ENCODE data around the gene ST8SIA3.

ST8SIA3 gene

GRCh38 chr18:57362714-57363113 lies 10.4 kb downstream of the ST8SIA3 start:
- H3K18ac ChIP-seq (ENCODE audit: low read depth in 1 of 2, low read length in 2 of 2), result no peak overlapping the region
- no peaks in the 10 kb centered on the region for H3K79me1 ChIP-seq (replicated peaks; ENCODE audit: low read length, poor library complexity, severe bottlenecking)
- no peak overlapping the region for H3K4me3 ChIP-seq (ENCODE audit: insufficient read depth in 1 of 2, low read depth in 1 of 2, low read length in 2 of 2)
- no peaks in the 10 kb centered on the region for H3K4me1 ChIP-seq (ENCODE audit: control insufficient read depth, insufficient read depth, low read depth, low read length)
- no peak overlapping the region for H3K4ac ChIP-seq (ENCODE audit: low read depth in 1 of 2, low read length in 2 of 2)
- no peak overlapping the region for H3K14ac ChIP-seq (ENCODE audit: low read length in 2 of 2)
- no peaks in the 10 kb centered on the region for H3K36me3 ChIP-seq (ENCODE audit: control insufficient read depth in 1 of 2, insufficient read depth in 2 of 2, low read depth in 1 of 2, low read length in 2 of 2)
- H3K27ac ChIP-seq (ENCODE audit: low read length, poor library complexity, severe bottlenecking), result no peak overlapping the region
- no peak overlapping the region for H3K23ac ChIP-seq (ENCODE audit: low read length in 2 of 2)
- no peak overlapping the region for H3K4me2 ChIP-seq (ENCODE audit: low read length, poor library complexity, severe bottlenecking)
- no peak overlapping the region for H2AFZ ChIP-seq (ENCODE audit: low read depth, low read length)
- no peak overlapping the region for H2BK12ac ChIP-seq (ENCODE audit: low read length in 2 of 2)
- no peak overlapping the region for H4K91ac ChIP-seq (ENCODE audit: low read length)
- H2AK5ac ChIP-seq (ENCODE audit: low read length, severe bottlenecking), result no peak overlapping the region
- no peak overlapping the region for H2BK15ac ChIP-seq (ENCODE audit: low read depth, poor library complexity, severe bottlenecking)
- no peak overlapping the region for H2BK120ac ChIP-seq (ENCODE audit: low read depth, low read length)
- H4K8ac ChIP-seq (ENCODE audit: low read length), result no peak overlapping the region
- peaks cover 0 to 10% of the 10 kb centered on the region in 2 experiments for H3K27me3 ChIP-seq (ENCODE audit: control insufficient read depth in 1 of 2, insufficient read depth in 1 of 2, low read length in 2 of 2)
- H3K9me3 ChIP-seq (ENCODE audit: control insufficient read depth, low read length), result no peaks in the 10 kb centered on the region
- no peak overlapping the region for H3K9ac ChIP-seq (ENCODE audit: low read length)
- no peak overlapping the region for H2BK5ac ChIP-seq (ENCODE audit: low read depth, low read length, poor library complexity, severe bottlenecking)
- no peak for DNase-seq

DNA sequence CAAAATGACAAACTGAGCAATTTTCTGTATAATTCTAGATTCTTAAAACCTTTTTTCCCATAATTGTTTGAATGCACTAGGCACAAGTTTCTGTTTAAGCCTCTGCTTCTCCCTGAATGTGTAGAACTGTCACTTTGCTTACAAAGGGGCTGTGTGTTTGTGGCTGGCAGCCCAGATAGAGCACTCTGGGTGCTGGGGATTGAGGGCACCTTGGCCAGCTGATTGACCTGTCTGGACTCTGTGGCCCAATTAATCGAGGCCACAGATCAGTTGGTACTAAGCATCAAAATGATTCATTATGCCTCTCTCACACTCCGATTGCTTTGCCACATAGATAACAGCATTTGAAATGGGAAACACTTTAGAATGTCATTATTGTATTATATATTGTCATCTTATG lies 12.1 kb downstream of the ST8SIA3 start:
- Histone ChIP-seq H3K4ac (ENCODE audit: low read depth in 1 of 2, low read length in 2 of 2) (no peak overlapping the region), H2AFZ (ENCODE audit: low read depth, low read length) (no peak overlapping the region), H2BK120ac (ENCODE audit: low read depth, low read length) (no peak overlapping the region), H3K9me3 (ENCODE audit: control insufficient read depth, low read length) (no peaks in the 10 kb centered on the region), H4K91ac (ENCODE audit: low read length) (no peak overlapping the region), H3K36me3 (ENCODE audit: control insufficient read depth in 1 of 2, insufficient read depth in 2 of 2, low read depth in 1 of 2, low read length in 2 of 2) (no peaks in the 10 kb centered on the region), H4K8ac (ENCODE audit: low read length) (no peak overlapping the region), H3K27ac (ENCODE audit: low read length, poor library complexity, severe bottlenecking) (no peak overlapping the region), H2BK12ac (ENCODE audit: low read length in 2 of 2) (no peak overlapping the region), H3K4me1 (ENCODE audit: control insufficient read depth, insufficient read depth, low read depth, low read length) (no peaks in the 10 kb centered on the region), H3K79me1 (replicated peaks; ENCODE audit: low read length, poor library complexity, severe bottlenecking) (no peaks in the 10 kb centered on the region), H2BK5ac (ENCODE audit: low read depth, low read length, poor library complexity, severe bottlenecking) (no peak overlapping the region), H3K18ac (ENCODE audit: low read depth in 1 of 2, low read length in 2 of 2) (no peak overlapping the region), H3K9ac (ENCODE audit: low read length) (no peak overlapping the region), H3K4me3 (ENCODE audit: insufficient read depth in 1 of 2, low read depth in 1 of 2, low read length in 2 of 2) (no peak overlapping the region), H2AK5ac (ENCODE audit: low read length, severe bottlenecking) (no peak overlapping the region), H3K23ac (ENCODE audit: low read length in 2 of 2) (no peak overlapping the region), H3K14ac (ENCODE audit: low read length in 2 of 2) (no peak overlapping the region), H2BK15ac (ENCODE audit: low read depth, poor library complexity, severe bottlenecking) (no peak overlapping the region), H3K4me2 (ENCODE audit: low read length, poor library complexity, severe bottlenecking) (no peak overlapping the region), H3K27me3 (ENCODE audit: control insufficient read depth in 1 of 2, insufficient read depth in 1 of 2, low read length in 2 of 2) (peaks cover 0 to 11% of the 10 kb centered on the region in 2 experiments)
- DNase-seq, result no peak
- WGBS, result no CpG with 5 or more reads among the region's 2 CpGs

DNA sequence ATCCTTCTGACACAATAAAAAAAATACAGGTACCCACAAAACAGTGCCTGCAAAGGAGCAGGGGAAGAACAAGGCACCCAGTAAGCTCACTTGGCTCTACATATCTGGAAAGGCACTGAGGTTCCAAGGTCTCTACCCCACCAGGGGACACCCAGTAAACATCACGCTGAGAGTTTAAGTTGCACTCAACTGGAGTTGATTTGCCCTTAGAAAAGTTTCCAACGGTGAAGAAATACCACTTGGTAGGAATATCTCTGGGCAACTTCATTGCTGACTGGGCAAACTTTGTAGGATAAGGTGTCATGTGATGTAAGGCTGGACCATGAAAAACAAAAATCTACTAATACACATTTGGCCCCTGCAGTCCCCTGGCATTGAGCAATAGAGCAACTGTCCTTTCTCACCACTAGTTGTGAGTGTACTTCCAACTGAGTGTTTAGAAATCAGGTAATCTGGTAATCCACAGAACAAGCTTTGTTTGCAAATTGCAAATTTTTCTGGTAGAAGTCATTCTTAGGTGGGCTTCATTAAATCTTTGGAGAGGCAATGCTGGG lies 14.2 kb downstream of the ST8SIA3 start:
- Histone ChIP-seq H3K4me2 (ENCODE audit: low read length, poor library complexity, severe bottlenecking) (no peak overlapping the region), H3K14ac (ENCODE audit: low read length in 2 of 2) (no peak overlapping the region), H2AFZ (ENCODE audit: low read depth, low read length) (no peak overlapping the region), H3K27me3 (ENCODE audit: control insufficient read depth in 1 of 2, insufficient read depth in 1 of 2, low read length in 2 of 2) (peaks cover 0 to 5% of the 10 kb centered on the region in 2 experiments), H3K27ac (ENCODE audit: low read length, poor library complexity, severe bottlenecking) (no peak overlapping the region), H2BK120ac (ENCODE audit: low read depth, low read length) (no peak overlapping the region), H3K4ac (ENCODE audit: low read depth in 1 of 2, low read length in 2 of 2) (no peak overlapping the region), H3K36me3 (ENCODE audit: control insufficient read depth in 1 of 2, insufficient read depth in 2 of 2, low read depth in 1 of 2, low read length in 2 of 2) (no peaks in the 10 kb centered on the region), H3K9me3 (ENCODE audit: control insufficient read depth, low read length) (no peaks in the 10 kb centered on the region), H4K91ac (ENCODE audit: low read length) (no peak overlapping the region), H3K4me1 (ENCODE audit: control insufficient read depth, insufficient read depth, low read depth, low read length) (no peaks in the 10 kb centered on the region), H2BK15ac (ENCODE audit: low read depth, poor library complexity, severe bottlenecking) (no peak overlapping the region), H3K18ac (ENCODE audit: low read depth in 1 of 2, low read length in 2 of 2) (no peak overlapping the region), H3K9ac (ENCODE audit: low read length) (no peak overlapping the region), H2BK5ac (ENCODE audit: low read depth, low read length, poor library complexity, severe bottlenecking) (no peak overlapping the region), H4K8ac (ENCODE audit: low read length) (no peak overlapping the region), H2AK5ac (ENCODE audit: low read length, severe bottlenecking) (no peak overlapping the region), H3K4me3 (ENCODE audit: insufficient read depth in 1 of 2, low read depth in 1 of 2, low read length in 2 of 2) (no peak overlapping the region), H3K23ac (ENCODE audit: low read length in 2 of 2) (no peak overlapping the region), H2BK12ac (ENCODE audit: low read length in 2 of 2) (no peak overlapping the region), H3K79me1 (replicated peaks; ENCODE audit: low read length, poor library complexity, severe bottlenecking) (no peaks in the 10 kb centered on the region)
- no peak for DNase-seq
- WGBS, result 39% methylated on average over 2 of the region's 2 CpGs

DNA sequence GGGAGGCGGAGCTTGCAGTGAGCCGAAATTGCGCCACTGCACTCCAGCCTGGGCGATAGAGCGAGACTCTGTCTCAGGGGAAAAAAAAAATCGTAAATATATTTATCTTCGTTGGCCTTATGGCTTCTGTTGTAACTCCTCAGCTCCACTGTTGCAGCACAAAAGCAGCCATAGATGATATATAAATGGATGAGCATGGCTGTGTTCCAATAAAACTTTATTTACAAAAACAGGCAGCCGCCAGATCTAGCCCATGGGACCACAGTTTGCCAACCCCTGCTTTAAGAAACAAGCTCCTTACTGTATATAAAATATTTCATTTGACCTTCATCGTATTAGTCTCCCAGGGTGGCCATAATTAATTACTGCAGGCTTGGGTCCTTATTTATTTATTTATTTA lies 20.1 kb downstream of the ST8SIA3 start:
- no peak overlapping the region for H4K91ac ChIP-seq (ENCODE audit: low read length)
- H3K4me3 ChIP-seq (ENCODE audit: insufficient read depth in 1 of 2, low read depth in 1 of 2, low read length in 2 of 2), result no peak overlapping the region
- no peak overlapping the region for H2BK5ac ChIP-seq (ENCODE audit: low read depth, low read length, poor library complexity, severe bottlenecking)
- no peak overlapping the region for H3K4ac ChIP-seq (ENCODE audit: low read depth in 1 of 2, low read length in 2 of 2)
- H3K4me1 ChIP-seq (ENCODE audit: control insufficient read depth, insufficient read depth, low read depth, low read length), result no peaks in the 10 kb centered on the region
- no peaks in the 10 kb centered on the region for H3K79me1 ChIP-seq (replicated peaks; ENCODE audit: low read length, poor library complexity, severe bottlenecking)
- no peak for DNase-seq
- H2BK15ac ChIP-seq (ENCODE audit: low read depth, poor library complexity, severe bottlenecking), result no peak overlapping the region
- no peak overlapping the region for H3K18ac ChIP-seq (ENCODE audit: low read depth in 1 of 2, low read length in 2 of 2)
- H3K9ac ChIP-seq (ENCODE audit: low read length), result no peak overlapping the region
- H3K27me3 ChIP-seq (ENCODE audit: control insufficient read depth in 1 of 2, insufficient read depth in 1 of 2, low read length in 2 of 2), result peaks cover 0 to 9% of the 10 kb centered on the region in 2 experiments
- WGBS, result 86% methylated on average over 5 of the region's 9 CpGs
- H2AFZ ChIP-seq (ENCODE audit: low read depth, low read length), result no peak overlapping the region
- no peaks in the 10 kb centered on the region for H3K9me3 ChIP-seq (ENCODE audit: control insufficient read depth, low read length)
- no peak overlapping the region for H2BK120ac ChIP-seq (ENCODE audit: low read depth, low read length)
- H3K4me2 ChIP-seq (ENCODE audit: low read length, poor library complexity, severe bottlenecking), result no peak overlapping the region
- no peak overlapping the region for H2AK5ac ChIP-seq (ENCODE audit: low read length, severe bottlenecking)
- no peak overlapping the region for H2BK12ac ChIP-seq (ENCODE audit: low read length in 2 of 2)
- H3K36me3 ChIP-seq (ENCODE audit: control insufficient read depth in 1 of 2, insufficient read depth in 2 of 2, low read depth in 1 of 2, low read length in 2 of 2), result no peaks in the 10 kb centered on the region
- H3K27ac ChIP-seq (ENCODE audit: low read length, poor library complexity, severe bottlenecking), result no peak overlapping the region
- no peak overlapping the region for H4K8ac ChIP-seq (ENCODE audit: low read length)
- no peak overlapping the region for H3K23ac ChIP-seq (ENCODE audit: low read length in 2 of 2)
- no peak overlapping the region for H3K14ac ChIP-seq (ENCODE audit: low read length in 2 of 2)

All from mesenchymal stem cell (in vitro differentiated cells and primary cell).